HG03175 (cell line): ENCODE measurements around the gene IQCC.
A peak's percentile ranks its signal among the peaks of the same experiment; 100 is the strongest.
"Not testable (repeated sequence)": the region's sequence is repeated elsewhere in the genome, so short reads cannot be mapped to it uniquely, and the experiment has no call there.

Experiments used
- ATAC-seq: cut with Tn5 transposase; IDR thresholded peaks from one replicate; pipeline ENCODE4 v1.9.1; 2021; ENCODE audit warnings: mild to moderate bottlenecking, moderate library complexity; ENCODE audit not compliant: unreplicated experiment

IQCC gene

DNA sequence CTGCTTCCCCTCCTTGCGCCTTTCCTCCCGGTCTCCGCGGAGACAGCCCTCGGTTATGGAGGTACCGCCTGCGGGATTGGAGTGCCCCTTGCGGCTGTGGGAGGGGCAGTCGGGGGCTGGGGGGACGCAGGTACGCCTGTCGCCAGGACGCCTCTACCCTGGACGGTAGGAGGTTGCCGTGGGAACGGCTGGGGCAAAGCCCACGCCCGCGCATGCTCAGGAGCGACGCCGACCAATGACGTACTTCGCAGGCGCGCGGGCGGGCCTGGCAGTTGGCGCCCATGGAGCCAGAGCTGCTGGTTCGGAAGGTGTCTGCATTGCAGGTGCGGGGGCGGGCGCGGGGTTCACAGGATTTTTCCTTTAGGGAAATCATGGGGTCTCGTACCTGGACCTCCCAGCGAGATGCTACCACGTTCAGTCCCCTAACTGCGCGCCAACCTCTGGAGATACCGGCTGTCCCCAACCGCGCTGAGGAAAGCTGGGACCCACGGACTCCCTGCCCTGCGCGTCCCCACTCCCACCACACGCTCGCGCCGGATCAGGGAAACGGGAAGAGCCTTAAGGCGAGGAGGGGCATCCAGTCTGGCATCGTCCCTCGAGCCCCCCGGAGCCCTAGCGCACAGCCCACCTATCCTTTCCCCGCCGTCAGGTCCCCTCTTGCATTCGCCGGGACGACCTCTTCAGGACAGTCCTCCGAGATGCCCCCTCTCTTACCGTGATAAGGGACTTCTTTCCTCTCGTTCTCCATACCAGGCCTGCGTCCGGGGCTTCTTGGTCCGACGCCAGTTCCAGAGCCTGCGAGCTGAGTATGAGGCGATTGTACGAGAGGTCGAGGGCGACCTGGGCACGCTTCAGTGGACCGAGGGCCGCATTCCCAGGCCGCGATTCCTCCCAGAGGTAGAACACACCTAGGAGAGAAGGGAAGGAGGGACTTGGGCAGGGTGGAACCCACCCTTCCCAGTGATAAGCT lies at the start of gene IQCC:
Gene IQCC, plus strand, starts transcription at position 271 of the 970 bp plus-strand sequence. Its CDS starts 11 bp downstream, at position 282.
- peak; percentile 50 for ATAC-seq

DNA sequence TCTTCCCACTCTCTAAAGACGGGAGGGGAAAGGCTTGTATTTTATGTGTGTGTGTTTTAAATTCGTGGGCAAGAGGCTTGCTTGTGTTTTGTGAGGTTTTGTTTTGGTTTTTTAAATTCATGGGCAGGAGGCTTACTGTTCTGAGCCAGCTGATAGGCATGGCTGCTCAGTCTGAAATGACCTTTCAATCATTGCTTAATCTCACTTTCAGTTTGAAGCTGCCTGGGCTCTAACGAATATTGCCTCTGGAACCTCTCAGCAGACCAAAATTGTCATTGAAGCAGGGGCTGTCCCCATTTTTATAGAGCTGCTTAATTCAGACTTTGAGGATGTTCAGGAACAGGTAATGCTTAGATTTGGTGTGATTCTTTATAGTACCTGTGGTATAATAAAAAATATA lies 46.3 kb upstream of the IQCC start:
- ATAC-seq, result no peak

DNA sequence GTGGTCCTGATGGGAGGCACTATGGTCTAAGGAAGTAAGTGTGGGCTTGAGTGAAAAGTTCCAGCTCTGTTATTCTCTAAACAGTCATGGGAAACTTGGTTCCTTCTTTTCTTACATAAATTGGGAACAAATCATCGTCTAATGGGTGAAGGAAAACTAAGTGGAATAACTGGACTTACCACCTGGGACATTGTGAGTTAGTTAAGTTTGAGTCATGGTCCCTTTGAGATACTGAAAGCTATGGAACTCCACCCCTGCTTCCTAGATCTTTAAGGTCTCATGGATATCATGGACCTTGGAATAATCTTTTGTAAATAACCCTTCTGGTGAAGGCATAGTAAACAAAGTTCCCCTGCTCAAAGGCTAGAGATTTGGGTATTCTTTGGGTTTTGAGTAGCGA lies 42.1 kb upstream of the IQCC start:
- ATAC-seq, result no peak

DNA sequence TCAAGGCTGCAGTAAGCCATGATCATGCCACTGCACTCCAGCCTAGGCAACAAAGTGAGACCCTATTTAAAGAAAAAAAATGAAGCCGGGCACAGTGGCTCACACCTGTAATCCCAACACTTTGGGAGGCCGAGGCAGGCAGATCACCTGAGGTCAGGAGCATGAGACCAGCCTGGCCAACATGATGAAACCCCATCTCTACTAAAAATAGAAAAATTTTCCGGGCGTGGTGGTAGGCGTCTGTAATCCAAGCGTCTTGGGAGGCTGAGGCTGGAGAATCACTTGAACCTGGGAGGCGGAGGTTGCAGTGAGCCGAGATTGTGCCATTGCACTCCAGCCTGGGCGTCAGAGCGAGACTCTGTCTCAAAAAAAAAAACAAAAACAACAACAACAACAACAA lies 39.8 kb upstream of the IQCC start:
- ATAC-seq, result not testable (repeated sequence)

DNA sequence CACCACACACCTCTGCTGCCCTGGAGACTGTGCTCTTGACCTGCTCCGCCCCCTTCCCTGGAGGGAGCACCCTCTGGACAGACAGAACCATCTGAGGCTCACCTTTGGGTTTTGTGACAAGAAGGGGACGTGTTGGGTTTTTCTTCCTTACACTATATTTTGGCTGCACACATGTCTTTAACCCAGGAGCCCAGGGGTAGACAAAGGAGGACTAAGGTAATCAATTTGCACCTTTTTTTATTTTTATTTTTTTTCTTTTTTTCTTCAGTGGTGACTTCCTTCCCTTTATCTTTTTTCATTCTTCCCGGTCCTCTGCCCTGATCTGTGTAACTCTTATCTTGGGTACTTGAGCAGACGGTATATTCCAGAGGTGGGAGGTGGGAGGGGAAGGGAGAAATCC lies 34.5 kb upstream of the IQCC start:
- no peak for ATAC-seq

DNA sequence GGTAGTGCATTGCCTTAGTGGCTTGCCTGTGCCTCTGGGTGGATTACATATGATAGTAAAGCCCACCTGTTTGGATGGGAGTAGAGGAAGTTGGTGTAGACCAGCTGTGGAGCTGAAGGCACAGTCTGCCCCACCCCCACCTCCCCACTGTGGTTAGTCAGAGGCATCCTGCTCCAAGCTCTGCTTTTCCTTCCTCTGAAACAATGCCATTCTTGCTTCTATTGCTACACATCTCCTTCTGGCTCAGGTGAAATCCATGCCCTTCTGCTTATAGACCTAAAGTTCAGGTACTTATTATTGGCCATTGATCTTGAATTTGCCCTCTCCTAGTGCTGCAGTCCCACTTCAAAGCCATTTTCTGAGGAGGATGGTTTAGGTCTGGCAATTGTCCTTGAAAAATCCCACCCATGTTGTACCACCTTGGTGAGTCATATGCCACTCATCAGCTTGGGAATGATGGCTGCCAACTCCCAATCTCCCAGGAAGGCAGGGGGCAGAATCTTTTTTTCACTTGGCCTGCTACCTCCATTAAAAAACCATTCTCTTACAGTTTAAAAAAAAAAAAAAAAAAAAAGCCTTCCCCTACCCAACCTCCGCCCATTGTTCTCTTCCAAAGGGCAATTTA lies 32.7 kb upstream of the IQCC start:
- ATAC-seq, result no peak

DNA sequence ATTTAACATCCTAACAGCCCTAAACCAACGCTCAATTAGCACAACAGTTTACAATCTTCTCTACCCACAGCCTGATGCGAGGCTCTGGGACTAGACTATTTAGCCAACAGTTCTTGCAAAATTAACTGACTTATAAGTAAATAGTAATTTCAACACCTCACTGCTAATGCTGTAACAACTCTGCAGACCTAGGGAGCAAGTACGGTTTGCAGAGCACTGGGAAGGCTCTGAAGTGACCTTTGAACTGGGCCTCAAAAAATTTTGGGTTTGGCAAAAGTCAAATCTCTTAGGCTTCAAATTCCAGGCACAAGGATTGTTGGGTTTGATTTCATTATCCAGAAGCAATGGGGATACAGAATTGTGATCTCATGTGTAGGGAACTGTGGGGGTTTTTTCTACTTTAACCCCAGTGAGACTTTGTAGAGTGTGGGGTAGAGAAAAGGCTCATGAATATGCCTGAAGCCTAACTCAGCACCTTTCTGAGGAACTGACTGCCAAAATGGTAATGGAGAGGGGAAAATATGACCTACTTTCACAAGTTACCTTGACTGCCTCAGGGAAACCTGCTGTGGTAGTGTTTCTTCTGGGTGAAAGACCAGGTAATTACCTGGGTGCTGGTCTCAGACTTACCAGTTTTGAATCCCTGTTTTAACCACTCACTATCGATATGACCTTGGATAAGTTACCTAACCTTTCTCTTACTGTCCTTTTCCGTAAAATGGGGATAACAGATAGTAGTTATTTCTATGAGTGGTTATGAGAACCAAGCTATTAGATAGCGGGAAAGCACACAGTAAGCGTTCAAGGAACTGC lies 26.9 kb upstream of the IQCC start:
- ATAC-seq, result no peak

DNA sequence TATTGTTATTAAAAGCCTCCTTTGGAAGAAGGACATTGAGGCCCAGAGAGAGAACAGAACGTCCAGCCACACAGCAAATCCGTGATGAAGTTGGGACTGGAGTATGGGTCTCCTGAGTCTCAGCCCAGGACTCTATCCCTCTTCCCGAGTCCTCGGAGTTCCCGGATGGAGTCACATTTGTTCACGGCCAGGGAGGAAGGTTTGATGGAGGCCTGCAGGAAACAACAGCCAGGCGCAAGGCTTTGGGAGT lies 26.4 kb upstream of the IQCC start:
- ATAC-seq, result no peak

DNA sequence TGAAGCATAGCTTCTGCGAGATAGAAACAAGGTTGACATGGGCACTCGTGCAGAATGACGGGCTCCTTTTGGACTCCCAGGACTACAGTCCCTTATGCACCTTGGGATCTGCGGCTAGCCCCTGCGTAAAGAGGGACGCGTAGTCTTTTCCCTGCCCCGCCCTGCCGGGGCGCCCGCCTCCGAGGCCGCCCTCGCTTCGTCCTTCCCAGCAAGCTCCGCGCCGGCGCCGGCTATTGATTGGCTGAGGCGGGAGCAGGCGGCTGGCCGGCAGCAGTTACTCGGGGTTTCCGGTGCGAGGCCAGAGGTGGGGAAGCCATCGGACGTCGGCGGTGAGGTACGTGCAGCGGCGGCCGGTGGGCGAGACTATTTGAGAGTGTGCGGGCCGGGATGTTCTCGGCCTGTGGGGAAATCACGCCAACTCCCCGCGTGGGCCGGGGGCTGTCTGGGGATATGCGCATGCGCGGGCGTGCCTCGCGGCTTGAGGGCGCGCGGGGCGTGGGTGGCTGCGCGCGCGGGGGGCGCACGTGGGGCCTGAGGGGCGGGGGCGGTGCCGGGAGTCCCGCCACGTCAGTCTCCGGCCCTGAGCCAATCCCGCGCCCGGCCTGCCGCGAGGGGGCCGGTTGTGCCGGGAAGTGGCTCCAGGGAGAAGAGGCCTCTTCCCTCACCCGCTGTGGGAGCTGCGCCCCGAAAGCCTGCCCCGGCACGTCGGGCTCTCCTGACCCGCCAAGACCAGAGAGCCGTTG lies 25.9 kb upstream of the IQCC start, which contains the start of gene TXLNA:
Gene TXLNA, plus strand, starts transcription at position 233 of the 743 bp plus-strand sequence. CDS start 671 bp downstream, outside the sequence.
- ATAC-seq, result peak; percentile 88

DNA sequence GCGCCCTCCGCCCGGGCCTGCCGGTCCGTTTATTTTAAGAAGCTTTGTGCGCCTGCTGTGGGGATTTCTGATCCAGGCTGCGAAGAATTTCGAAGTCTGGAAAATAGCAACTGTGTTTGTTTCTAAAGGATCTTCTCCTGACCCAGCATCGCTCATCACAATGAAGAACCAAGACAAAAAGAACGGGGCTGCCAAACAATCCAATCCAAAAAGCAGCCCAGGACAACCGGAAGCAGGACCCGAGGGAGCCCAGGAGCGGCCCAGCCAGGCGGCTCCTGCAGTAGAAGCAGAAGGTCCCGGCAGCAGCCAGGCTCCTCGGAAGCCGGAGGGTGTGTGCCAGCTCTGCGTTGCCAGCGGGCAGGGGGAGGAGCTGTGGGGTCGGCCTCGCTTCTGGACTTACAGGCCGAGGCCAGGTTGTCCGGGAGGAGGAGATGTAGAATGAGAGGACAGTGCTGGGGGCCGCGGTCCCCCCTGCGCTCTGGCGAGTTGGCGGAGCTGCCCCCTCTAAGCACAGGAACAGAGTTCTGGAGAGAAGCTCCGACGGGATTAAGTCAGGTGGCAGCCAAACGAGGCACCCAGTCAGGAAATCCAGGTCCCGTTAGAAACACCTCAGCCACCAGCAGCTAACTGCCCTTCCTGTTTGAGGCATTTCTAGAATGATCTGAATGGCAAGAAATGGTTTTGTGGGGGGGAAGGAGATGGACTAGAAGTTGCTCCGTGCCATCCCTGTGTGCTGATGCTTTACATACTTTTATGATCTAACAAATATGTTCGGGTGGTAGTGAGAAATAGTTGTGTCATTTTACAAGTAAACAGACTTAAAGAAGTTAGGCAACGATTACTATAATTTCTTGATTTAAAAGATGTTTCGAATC lies 25.0 kb upstream of the IQCC start:
- ATAC-seq, result no peak

DNA sequence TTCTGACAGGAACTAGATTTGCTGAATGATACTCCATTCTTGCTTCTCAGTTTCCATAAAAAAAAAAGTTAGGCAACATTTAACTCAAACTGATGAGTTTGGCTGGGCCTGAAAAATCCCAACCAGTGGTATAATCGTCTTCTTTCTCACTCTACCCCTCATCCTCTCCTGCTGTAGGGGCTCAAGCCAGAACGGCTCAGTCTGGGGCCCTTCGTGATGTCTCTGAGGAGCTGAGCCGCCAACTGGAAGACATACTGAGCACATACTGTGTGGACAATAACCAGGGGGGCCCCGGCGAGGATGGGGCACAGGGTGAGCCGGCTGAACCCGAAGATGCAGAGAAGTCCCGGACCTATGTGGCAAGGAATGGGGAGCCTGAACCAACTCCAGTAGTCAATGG lies 24.4 kb upstream of the IQCC start:
- ATAC-seq, result no peak

DNA sequence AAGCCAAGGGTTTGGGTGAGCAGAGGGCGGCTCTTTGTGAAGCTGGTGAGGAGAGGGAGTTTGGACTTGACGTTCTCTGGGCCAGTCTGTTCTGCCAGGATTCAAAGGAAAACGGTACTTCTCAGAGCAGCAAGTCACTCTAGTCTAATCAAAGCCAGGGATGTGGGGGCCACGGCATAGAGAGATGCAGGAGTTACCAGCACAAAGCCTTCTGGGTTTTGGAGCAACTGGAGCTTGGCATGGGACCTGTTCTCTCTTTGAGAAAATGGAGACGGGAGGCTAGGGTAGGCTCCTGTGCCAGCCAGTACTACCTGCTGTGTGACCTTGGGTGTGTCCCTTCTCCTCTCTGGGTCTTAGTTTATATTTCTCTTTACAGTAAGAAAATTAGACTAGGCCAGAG lies 23.9 kb upstream of the IQCC start:
- no peak for ATAC-seq

DNA sequence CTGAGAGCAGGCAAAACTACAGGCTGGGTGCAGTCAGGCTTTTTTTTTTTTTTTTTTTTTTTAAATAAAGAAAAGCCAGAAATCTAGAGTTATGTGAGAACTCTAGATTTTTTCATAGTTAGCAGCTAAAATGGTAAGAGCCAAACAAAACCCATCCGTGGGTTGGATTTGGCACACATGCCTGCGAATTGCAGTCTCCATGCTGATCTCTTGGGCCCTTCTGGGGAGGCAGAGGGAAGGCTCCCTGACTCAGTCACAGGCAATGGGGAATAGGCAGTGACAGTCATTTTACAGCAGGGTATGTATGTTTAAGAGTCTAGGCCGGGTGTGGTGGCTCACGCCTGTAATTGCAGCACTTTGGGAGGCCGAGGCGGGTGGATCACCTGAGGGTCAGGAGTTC lies 23.4 kb upstream of the IQCC start:
- ATAC-seq, result no peak

DNA sequence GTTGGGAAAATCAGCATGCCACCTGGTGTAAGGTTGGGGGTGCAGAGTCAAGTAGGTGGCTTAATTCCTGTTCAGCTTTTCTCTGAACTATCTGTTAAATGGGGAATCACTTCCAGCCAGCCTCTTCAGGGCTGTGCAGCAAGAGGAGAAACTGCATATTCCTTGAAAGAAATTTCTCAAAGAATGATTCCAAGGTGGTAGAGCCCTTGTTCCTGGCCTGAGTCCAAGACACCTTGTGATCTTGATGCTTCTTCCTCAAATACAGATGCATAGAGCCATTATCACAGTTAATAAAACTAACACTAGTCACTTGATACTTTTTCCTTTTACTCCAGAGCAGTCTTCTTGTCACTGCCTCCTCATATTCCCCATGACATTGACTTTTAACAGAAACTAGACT lies 20.8 kb upstream of the IQCC start:
- ATAC-seq, result no peak

DNA sequence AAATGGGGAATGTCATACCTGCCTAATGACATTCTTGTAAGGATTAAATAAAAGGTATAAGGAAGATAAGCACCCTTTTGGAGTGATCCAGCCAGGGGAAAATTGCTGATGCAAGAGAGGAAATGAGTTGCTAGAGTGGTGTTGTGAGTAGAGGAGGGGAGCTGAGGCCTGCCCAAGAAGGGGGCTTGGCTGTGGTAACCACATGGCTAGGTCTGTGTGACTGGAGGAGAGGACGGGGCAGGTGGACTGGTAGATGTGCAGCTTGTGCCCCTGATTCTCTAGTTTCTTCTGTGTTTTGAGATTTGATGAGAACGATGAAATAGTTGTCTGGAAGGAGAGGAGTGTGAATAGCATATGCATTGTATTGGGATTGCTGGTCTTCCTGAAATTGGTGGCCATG lies 19.4 kb upstream of the IQCC start:
- no peak for ATAC-seq

DNA sequence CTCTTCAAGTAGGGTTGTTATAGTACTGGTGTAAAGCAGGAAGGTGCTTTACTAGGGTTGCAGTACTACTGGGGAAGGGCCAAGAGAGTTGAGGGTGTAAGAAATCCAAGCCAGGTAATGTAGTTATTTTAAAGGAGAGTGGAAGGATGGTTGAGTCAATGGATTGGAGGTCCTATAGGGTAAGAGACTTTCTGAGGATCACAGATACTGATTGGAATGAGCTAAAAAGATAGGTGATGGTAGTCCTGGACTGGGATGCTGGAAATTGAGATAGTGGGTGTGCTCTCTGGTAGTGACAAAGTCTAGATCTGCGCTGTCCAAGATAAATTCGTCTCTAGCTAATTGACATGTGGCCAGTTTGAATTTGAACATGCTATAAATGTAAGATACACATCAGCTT lies 19.0 kb upstream of the IQCC start:
- no peak for ATAC-seq

DNA sequence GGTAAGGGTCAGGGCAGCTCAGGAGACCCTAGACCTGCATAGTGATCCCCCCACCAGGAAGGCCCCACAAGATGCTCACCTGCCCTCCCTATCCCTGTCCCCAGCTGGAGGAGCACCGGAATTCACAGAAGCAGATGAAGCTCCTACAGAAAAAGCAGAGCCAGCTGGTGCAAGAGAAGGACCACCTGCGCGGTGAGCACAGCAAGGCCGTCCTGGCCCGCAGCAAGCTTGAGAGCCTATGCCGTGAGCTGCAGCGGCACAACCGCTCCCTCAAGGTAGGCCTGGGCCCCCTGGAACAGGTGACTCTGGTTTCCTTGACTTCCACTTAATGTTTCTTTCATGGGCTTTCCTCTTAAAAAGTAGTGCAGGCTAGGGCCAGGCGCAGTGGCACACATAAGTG lies 17.6 kb upstream of the IQCC start:
- no peak for ATAC-seq

DNA sequence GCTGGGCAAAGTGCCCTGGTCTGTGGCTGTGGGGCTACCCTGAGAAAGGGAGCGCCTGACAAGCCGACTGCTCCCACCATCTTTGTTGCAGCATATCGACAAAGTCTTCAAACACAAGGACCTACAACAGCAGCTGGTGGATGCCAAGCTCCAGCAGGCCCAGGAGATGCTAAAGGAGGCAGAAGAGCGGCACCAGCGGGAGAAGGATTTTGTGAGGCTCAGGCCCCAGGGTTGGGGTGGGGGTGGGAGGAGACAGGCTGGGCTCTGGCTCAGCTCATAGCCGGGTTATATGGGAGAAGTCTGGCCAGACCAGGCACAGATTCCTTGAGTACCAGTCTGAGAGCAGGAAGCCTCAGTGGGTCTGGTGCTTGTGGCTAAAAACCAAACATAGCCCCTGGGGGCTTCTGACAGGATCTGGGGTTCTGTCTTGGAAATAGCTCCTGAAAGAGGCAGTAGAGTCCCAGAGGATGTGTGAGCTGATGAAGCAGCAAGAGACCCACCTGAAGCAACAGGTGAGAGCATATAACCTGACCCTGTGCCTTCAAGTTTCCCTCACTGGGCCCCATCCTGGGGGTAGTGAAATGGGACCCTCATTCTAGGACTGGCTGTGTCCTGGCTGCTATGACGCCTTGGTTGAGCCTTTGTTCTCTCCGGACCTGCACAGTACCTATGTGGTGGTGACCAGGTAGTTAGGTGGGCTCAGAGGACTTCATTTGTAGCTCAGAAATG lies 13.1 kb upstream of the IQCC start:
- no peak for ATAC-seq

DNA sequence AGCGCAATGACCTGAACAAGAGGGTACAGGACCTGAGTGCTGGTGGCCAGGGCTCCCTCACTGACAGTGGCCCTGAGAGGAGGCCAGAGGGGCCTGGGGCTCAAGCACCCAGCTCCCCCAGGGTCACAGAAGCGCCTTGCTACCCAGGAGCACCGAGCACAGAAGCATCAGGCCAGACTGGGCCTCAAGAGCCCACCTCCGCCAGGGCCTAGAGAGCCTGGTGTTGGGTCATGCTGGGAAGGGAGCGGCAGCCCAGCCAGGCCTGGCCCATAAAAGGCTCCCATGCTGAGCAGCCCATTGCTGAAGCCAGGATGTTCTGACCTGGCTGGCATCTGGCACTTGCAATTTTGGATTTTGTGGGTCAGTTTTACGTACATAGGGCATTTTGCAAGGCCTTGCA lies 10.5 kb upstream of the IQCC start:
- no peak for ATAC-seq
